Pancreas (tissue), 10 donors: ENCODE data around the gene RTRAF. TPM values are rescaled to one million over a fixed set of nuclear protein-coding genes. Genes with fewer than 3 reads are reported as not detected.

ENCODE experiments used
- ATAC-seq, 4 donors: fragments of 200-7000 bp; cut with Tn5 transposase; one replicate each; pipeline versions ENCODE4 v1.8.0 to v1.9.1; 2020; ENCODE audit warnings: mild to moderate bottlenecking in 4 of 4, moderate library complexity in 4 of 4
- DNase-seq, 6 donors: peaks; one replicate each; pipeline ENCODE4 v3.0.0-alpha.2; 2020
- FAIRE-seq: peaks from 2 replicates; lab custom pipeline; 2012; peaks lifted over from hg19 to GRCh38; lab: Jason Lieb, UNC
- H3K27ac ChIP-seq, 4 donors: fragments of 200-600 bp; sonication (generic); 1 replicate in 3 of 4; 2 replicates in 1 of 4; pipeline versions ENCODE4 v1.5.0 to v1.8.0; 2020
- H3K27me3 ChIP-seq, 4 donors: fragments of 200-600 bp; one replicate each; pipeline ENCODE4 v1.8.0; 2021
- H3K36me3 ChIP-seq, 3 donors: fragments of 200-600 bp; sonication (generic) in 1 of 3; one replicate each; pipeline versions ENCODE4 v1.5.0 to v1.8.0; 2020 to 2021
- H3K4me1 ChIP-seq, 3 donors: fragments of 200-600 bp; one replicate each; pipeline ENCODE4 v1.8.0; 2021
- H3K4me3 ChIP-seq, 4 donors: fragments of 200-600 bp; sonication (generic) in 2 of 4; one replicate each; pipeline versions ENCODE4 v1.5.0 to v1.8.0; 2020 to 2021
- H3K9me3 ChIP-seq, 4 donors: fragments of 200-600 bp; one replicate each; pipeline ENCODE4 v1.8.0; 2021
- WGBS, 2 donors: extraction: QIAGEN DNeasy Blood & Tissue Kit; methylation state at CpG; one replicate each; pipeline ENCODE4 v1.1.7; 2013; 5-methylcytosine and 5-hydroxymethylcytosine counted together
- intact Hi-C, 3 donors: fragments of 100-400 bp; cut with DNase I; formaldehyde crosslinking; loops; one replicate each; pipeline versions ENCODE4 v1.11.1 to v1.14.2; 2022
- polyA plus RNA-seq, 2 donors: library from polyadenylated mRNA; stranded (reverse); fragments of 200-250 nt; gene quantifications; one replicate each; pipeline ENCODE4 v1.2.3, GENCODE V29; 2013
- total RNA-seq, 6 donors: library from RNA; stranded (reverse); fragmentation: NEBNext Ultra II Directional in 4 of 6; extraction: Animal tissue kit (Norgen Biotek cat#: 25700) in 4 of 6; gene quantifications; one replicate each; pipeline versions ENCODE4 v1.2.1 to v1.2.4, GENCODE V29; 2021 to 2023
- TF ChIP-seq, protein P1 (sequence below), 4 donors: fragments of 200-600 bp; sonication (generic) in 3 of 4; IDR thresholded peaks; one replicate each; pipeline versions ENCODE4 v1.5.0 to v1.8.0; 2021; ENCODE audit warnings: antibody characterized with exemption in 4 of 4
- donor health status: healthy with polysubstance abuse.
- donor health status: DM: no; HTN: no; CAD: no; lungs with moderate emphysema.
- donor health status: DM: no; HTN: no; CAD: no.
- donor health status: control.
- donor health status: control.
- donor health status: Bipolar disorder and iron deficiency.
- donor health status: DM: yes; HTN: yes; CAD: no.
- donor health status: DM: no; HTN: no; CAD: no.
- donor health status: DM: no; HTN: no; CAD: no.
- donor health status: DM: yes; HTN: yes; CAD: no.

RTRAF gene
- total and polyA plus RNA-seq, 8 donors, result 57.5 to 96.4 (median 69.0) TPM

DNA sequence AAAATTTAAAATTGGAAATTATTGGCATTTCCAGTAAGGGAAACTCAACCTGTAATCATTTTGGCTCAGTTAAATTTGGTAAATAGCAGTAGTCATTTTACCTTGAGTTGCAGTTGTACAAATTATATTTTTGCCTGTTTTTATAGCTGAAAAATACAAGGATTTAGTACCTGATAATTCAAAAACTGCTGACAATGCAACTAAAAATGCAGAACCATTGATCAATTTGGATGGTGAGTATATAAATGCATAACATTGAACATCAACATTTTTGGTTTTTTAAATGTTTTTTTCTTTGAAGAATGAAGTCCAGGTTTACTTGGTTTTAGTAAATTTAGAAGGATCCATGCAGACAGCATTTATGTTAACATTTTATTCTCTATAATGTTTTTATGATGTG is 9.0 kb downstream of the RTRAF start:
- TF ChIP-seq, protein P1, sequence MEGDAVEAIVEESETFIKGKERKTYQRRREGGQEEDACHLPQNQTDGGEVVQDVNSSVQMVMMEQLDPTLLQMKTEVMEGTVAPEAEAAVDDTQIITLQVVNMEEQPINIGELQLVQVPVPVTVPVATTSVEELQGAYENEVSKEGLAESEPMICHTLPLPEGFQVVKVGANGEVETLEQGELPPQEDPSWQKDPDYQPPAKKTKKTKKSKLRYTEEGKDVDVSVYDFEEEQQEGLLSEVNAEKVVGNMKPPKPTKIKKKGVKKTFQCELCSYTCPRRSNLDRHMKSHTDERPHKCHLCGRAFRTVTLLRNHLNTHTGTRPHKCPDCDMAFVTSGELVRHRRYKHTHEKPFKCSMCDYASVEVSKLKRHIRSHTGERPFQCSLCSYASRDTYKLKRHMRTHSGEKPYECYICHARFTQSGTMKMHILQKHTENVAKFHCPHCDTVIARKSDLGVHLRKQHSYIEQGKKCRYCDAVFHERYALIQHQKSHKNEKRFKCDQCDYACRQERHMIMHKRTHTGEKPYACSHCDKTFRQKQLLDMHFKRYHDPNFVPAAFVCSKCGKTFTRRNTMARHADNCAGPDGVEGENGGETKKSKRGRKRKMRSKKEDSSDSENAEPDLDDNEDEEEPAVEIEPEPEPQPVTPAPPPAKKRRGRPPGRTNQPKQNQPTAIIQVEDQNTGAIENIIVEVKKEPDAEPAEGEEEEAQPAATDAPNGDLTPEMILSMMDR (IDR thresholded peaks at IDR 0.05), result no peak
- Histone ChIP-seq H3K4me1 (peaks cover 0 to 13% (median 2%) of the 10 kb centered on the region in 3 donors), H3K27me3 (no peaks in the 10 kb centered on the region), H3K27ac (no peak overlapping the region), H3K36me3 (peaks cover 0 to 18% (median 10%) of the 10 kb centered on the region in 3 donors), H3K4me3 (no peak overlapping the region), H3K9me3 (no peaks in the 10 kb centered on the region)
- DNase-seq, result no peak
- intact Hi-C loops, result loop anchor here in 1 of 3 donors (5.0 kb wide), 1 partner anchor 134 kb away; no protein-coding TSS in a partner anchor
- ATAC-seq, result no peak
- no peak for FAIRE-seq

- 60 to 75% methylated on average over 2 of the region's 2 CpGs for WGBS, 2 donors
- ATAC-seq (no peak), FAIRE-seq (no peak), DNase-seq (no peak)
- intact Hi-C loops, result loop anchor here in 1 of 3 donors (5.0 kb wide), 1 partner anchor 133 kb away; no protein-coding TSS in a partner anchor
- Histone ChIP-seq H3K36me3 (peaks cover 0 to 20% (median 7%) of the 10 kb centered on the region in 3 donors), H3K4me3 (no peak overlapping the region), H3K27ac (no peak overlapping the region), H3K4me1 (peaks cover 4 to 20% (median 9%) of the 10 kb centered on the region in 3 donors), H3K9me3 (no peaks in the 10 kb centered on the region), H3K27me3 (no peaks in the 10 kb centered on the region)
- TF ChIP-seq, protein P1 (IDR thresholded peaks at IDR 0.05), result no peak
Measured at GRCh38 chr14:51999084-51999483, 9.7 kb downstream of the RTRAF start.

- intact Hi-C loops, result no loop called here
- peaks cover 0 to 30% (median 12%) of the 10 kb centered on the region in 3 donors for H3K36me3 ChIP-seq
- 83 to 84% methylated on average over 3 of the region's 3 CpGs for WGBS, 2 donors
- ATAC-seq (no peak), DNase-seq (no peak), FAIRE-seq (no peak)
- no peaks in the 10 kb centered on the region for H3K27me3 ChIP-seq
- H3K4me3 ChIP-seq, result no peak overlapping the region
- no peak overlapping the region for H3K27ac ChIP-seq
- H3K9me3 ChIP-seq, result no peaks in the 10 kb centered on the region
- peaks cover 4 to 21% (median 9%) of the 10 kb centered on the region in 3 donors for H3K4me1 ChIP-seq
- TF ChIP-seq, protein P1 (IDR thresholded peaks at IDR 0.05), result no peak
Measured at GRCh38 chr14:52000019-52000582, 10.8 kb downstream of the RTRAF start.

- TF ChIP-seq, protein P1 (IDR thresholded peaks at IDR 0.05), result no peak
- no peak overlapping the region for H3K27ac ChIP-seq
- FAIRE-seq (no peak), ATAC-seq (no peak), DNase-seq (no peak)
- no peak overlapping the region for H3K4me3 ChIP-seq
- intact Hi-C loops, result no loop called here
- peaks cover 4 to 19% (median 9%) of the 10 kb centered on the region in 3 donors for H3K4me1 ChIP-seq
- WGBS, 2 donors, result 79 to 85% methylated on average over 3 of the region's 3 CpGs
- H3K27me3 ChIP-seq, result no peaks in the 10 kb centered on the region
- no peaks in the 10 kb centered on the region for H3K9me3 ChIP-seq
- peaks cover 0 to 36% (median 12%) of the 10 kb centered on the region in 3 donors for H3K36me3 ChIP-seq
Measured at GRCh38 chr14:52000696-52001095, 11.3 kb downstream of the RTRAF start.

- 78 to 81% methylated on average over 4 of the region's 4 CpGs for WGBS, 2 donors
- Histone ChIP-seq H3K9me3 (no peaks in the 10 kb centered on the region), H3K4me1 (peaks cover 4 to 16% (median 9%) of the 10 kb centered on the region in 3 donors), H3K4me3 (no peak overlapping the region), H3K36me3 (peaks cover 0 to 40% (median 12%) of the 10 kb centered on the region in 3 donors), H3K27ac (no peak overlapping the region), H3K27me3 (no peaks in the 10 kb centered on the region)
- TF ChIP-seq, protein P1 (IDR thresholded peaks at IDR 0.05), result no peak
- FAIRE-seq (no peak), ATAC-seq (no peak), DNase-seq (no peak)
- intact Hi-C loops, result no loop called here
Measured at GRCh38 chr14:52002542-52002941, 13.2 kb downstream of the RTRAF start.
